Naive thymus-derived CD4-positive, alpha-beta T cell (primary cell): Measurements from ENCODE around the gene HACD4. TPM values are rescaled to one million over a fixed set of nuclear protein-coding genes. Genes with fewer than 3 reads are reported as not detected.

Experiments used
- polyA plus RNA-seq, 2 donors: library from polyadenylated mRNA; unstranded; fragments of 300-500 nt; fragmentation: Illumina TruSeq; gene quantifications; one replicate each; pipeline ENCODE4 v1.2.3, GENCODE V29; 2021
- total RNA-seq, 6 experiments: library from RNA in 5 of 6; stranded (reverse) in 5 of 6; gene quantifications; 1 replicate in 5 of 6; 2 replicates in 1 of 6; pipeline ENCODE4 v1.2.3 and lab custom pipeline; 2021 to 2026

The HACD4 gene
- total and polyA plus RNA-seq, 7 experiments from 2014 or later: 7.6 to 15.2 (median 13.4) TPM

Other genes starting within 250 kb of the HACD4 start
- not detected for gene IFNB1, start 46.3 kb upstream of the HACD4 start, total RNA-seq
- not detected for gene IFNB1, start 46.3 kb upstream of the HACD4 start, polyA plus RNA-seq
- gene IFNW1, start 110.2 kb upstream of the HACD4 start, total RNA-seq: not detected
- not detected for gene IFNW1, start 110.2 kb upstream of the HACD4 start, polyA plus RNA-seq
- not detected for gene IFNA21, start 135.0 kb upstream of the HACD4 start, total RNA-seq
- not detected for gene IFNA21, start 135.0 kb upstream of the HACD4 start, polyA plus RNA-seq
- gene IFNA4, start 155.9 kb upstream of the HACD4 start, total RNA-seq: not detected
- not detected for gene IFNA4, start 155.9 kb upstream of the HACD4 start, polyA plus RNA-seq
- not detected for gene IFNA7, start 170.6 kb upstream of the HACD4 start, total RNA-seq
- not detected for gene IFNA7, start 170.6 kb upstream of the HACD4 start, polyA plus RNA-seq
- not detected for gene IFNA10, start 175.5 kb upstream of the HACD4 start, total RNA-seq
- not detected for gene IFNA10, start 175.5 kb upstream of the HACD4 start, polyA plus RNA-seq
- gene IFNA16, start 185.7 kb upstream of the HACD4 start, total RNA-seq: not detected
- not detected for gene IFNA16, start 185.7 kb upstream of the HACD4 start, polyA plus RNA-seq
- not detected for gene IFNA17, start 196.6 kb upstream of the HACD4 start, total RNA-seq
- not detected for gene IFNA17, start 196.6 kb upstream of the HACD4 start, polyA plus RNA-seq
- not detected for gene IFNA14, start 208.4 kb upstream of the HACD4 start, total RNA-seq
- gene IFNA14, start 208.4 kb upstream of the HACD4 start, polyA plus RNA-seq: not detected